Superior temporal gyrus (tissue), 1 donor: ENCODE results near the gene TBX6.

Experiments used
- DNase-seq: peaks from one replicate; pipeline ENCODE4 v3.0.0-alpha.2; 2016; ENCODE audit errors: extremely low spot score

Gene TBX6

GRCh38 chr16:30086291-30087140 is 5.2 kb downstream of the TBX6 start:
- DNase-seq = no peak

GRCh38 chr16:30085820-30086219 is 5.9 kb downstream of the TBX6 start:
- no peak for DNase-seq

- DNase-seq = peak; percentile 52
Measured at GRCh38 chr16:30085247-30085646, 6.5 kb downstream of the TBX6 start.

GRCh38 chr16:30084816-30085159 is 6.9 kb downstream of the TBX6 start:
- DNase-seq = no peak

- no peak for DNase-seq
Measured at GRCh38 chr16:30084096-30084815, 7.5 kb downstream of the TBX6 start.

GRCh38 chr16:30083216-30084055 is 8.3 kb downstream of the TBX6 start:
- no peak for DNase-seq

GRCh38 chr16:30082545-30083090 is 9.1 kb downstream of the TBX6 start:
- DNase-seq = no peak

GRCh38 chr16:30079480-30079879 is 12.2 kb downstream of the TBX6 start:
- DNase-seq = no peak

GRCh38 chr16:30078744-30079143 is 13.0 kb downstream of the TBX6 start:
- DNase-seq = no peak

GRCh38 chr16:30077656-30078055 is 14.1 kb downstream of the TBX6 start:
- DNase-seq = no peak

- no peak for DNase-seq
Measured at GRCh38 chr16:30076276-30076791, 15.4 kb downstream of the TBX6 start.

GRCh38 chr16:30075503-30076275 is 16.0 kb downstream of the TBX6 start, which contains the start of gene PPP4C:
PPP4C (plus strand) TSS chr16:30075994; CDS start chr16:30076378, 384 bp downstream.
- DNase-seq = peak; percentile 91

GRCh38 chr16:30070490-30070889 is 21.2 kb downstream of the TBX6 start:
- no peak for DNase-seq

GRCh38 chr16:30069611-30070462 is 21.9 kb downstream of the TBX6 start:
- no peak for DNase-seq

GRCh38 chr16:30068750-30069610 is 22.7 kb downstream of the TBX6 start:
- DNase-seq = no peak

GRCh38 chr16:30068333-30068732 is 23.4 kb downstream of the TBX6 start:
- DNase-seq = no peak

GRCh38 chr16:30067584-30067916 is 24.2 kb downstream of the TBX6 start:
- DNase-seq = no peak

- DNase-seq = no peak
Measured at GRCh38 chr16:30066761-30067583, 24.8 kb downstream of the TBX6 start.
